ENCODE measurements around the gene CTCF.
A peak's percentile ranks its signal among the peaks of the same experiment; 100 is the strongest.

- TF ChIP-seq CTCF (IDR thresholded peaks at IDR 0.05) (no peak), POLR2A (IDR thresholded peaks at IDR 0.05) (no peak), POLR2AphosphoS5 (IDR thresholded peaks at IDR 0.05) (peak in 2 of 3 donors; percentile 31 to 79), EP300 (IDR thresholded peaks at IDR 0.05) (no peak)
Measured at GRCh38 chr16:67660564-67661028, 98.3 kb downstream of the CTCF start, which contains the start of gene PARD6A.

Data from suprapubic skin (tissue), 4 donors.